HCT116 (cell line): Measurements from ENCODE around the gene ARID2. TPM values are rescaled to one million over a fixed set of nuclear protein-coding genes. Genes with fewer than 3 reads are reported as not detected.

ENCODE experiments used
- ATAC-seq: fragments of 200-7000 bp; cut with Tn5 transposase; 2 replicates; pipeline ENCODE4 v1.9.1; 2020; ENCODE audit warnings: mild to moderate bottlenecking, moderate library complexity
- BruUV-seq: library from RNA; stranded (reverse); fragments of 400-500 nt; replicated peaks from 2 replicates; lab custom pipeline; 2021; lab: Mats Ljungman, UMichigan
- CTCF ChIA-PET: fragments of 300-600 bp; sonication (Branson Sonifier 250); formaldehyde crosslinking; loops from one replicate; lab custom pipeline; 2021; ENCODE audit warnings: antibody characterized with exemption; lab: Charles Lee
- POLR2A ChIA-PET: fragments of 300-600, 350-600 bp; sonication (Branson Sonifier 250); formaldehyde crosslinking; loops from one replicate; lab custom pipeline; 2021; ENCODE audit warnings: antibody characterized with exemption; lab: Charles Lee
- RAD21 ChIA-PET, 2 experiments: fragments of 300-600 bp; sonication (Branson Sonifier 250); formaldehyde crosslinking; loops; one replicate each; lab custom pipeline; 2023; ENCODE audit warnings: low total read pairs in 2 of 2; ENCODE audit not compliant: uncharacterized antibody in 2 of 2, unreplicated experiment in 2 of 2, low non-redundant PET in 1 of 2; lab: Charles Lee
- DNase-seq: peaks from one replicate; pipeline ENCODE4 v3.0.0-alpha.2; 2010; ENCODE audit warnings: low read depth, low spot score
- H2AFZ ChIP-seq: fragments of 200-600 bp; shearing (Covaris generic), sonication (generic); 2 replicates; pipeline ENCODE4 v1.6.1; 2017; ENCODE audit warnings: low read depth, mixed run types, mixed read lengths, antibody characterized with exemption, low read length; ENCODE audit not compliant: poor library complexity, severe bottlenecking
- H3K27ac ChIP-seq: 2 replicates; pipeline ENCODE4 v1.5.1; 2012; ENCODE audit warnings: low read depth, low read length
- H3K27me3 ChIP-seq: fragments of 200-600 bp; sonication (generic); 2 replicates; pipeline ENCODE4 v1.6.1; 2016; ENCODE audit warnings: mixed run types, low read length, mixed read lengths; ENCODE audit not compliant: insufficient read depth
- H3K36me3 ChIP-seq, 2 experiments: fragments of 200-500 bp in 1 of 2; fragments of 200-600 bp in 1 of 2; sonication (Bioruptor generic) in 1 of 2; sonication (generic) in 1 of 2; 2 replicates each; pipeline versions ENCODE4 v1.5.1 to v1.6.1; 2014 to 2016; ENCODE audit warnings: low read length in 2 of 2, inconsistent platforms in 1 of 2, mixed read lengths in 1 of 2, mixed run types in 1 of 2; ENCODE audit not compliant: insufficient read depth in 2 of 2, control insufficient read depth in 1 of 2
- H3K4me1 ChIP-seq, 2 experiments: fragments of 200-600 bp in 1 of 2; sonication (generic) in 1 of 2; 2 replicates each; pipeline versions ENCODE4 v1.5.1 to v1.6.1; 2012 to 2017; ENCODE audit warnings: low read length in 2 of 2, inconsistent platforms in 1 of 2, mild to moderate bottlenecking in 1 of 2, mixed read lengths in 1 of 2, mixed run types in 1 of 2, moderate library complexity in 1 of 2; ENCODE audit not compliant: insufficient read depth in 2 of 2, control insufficient read depth in 1 of 2
- H3K4me2 ChIP-seq: fragments of 200-600 bp; sonication (generic); 2 replicates; pipeline ENCODE4 v1.6.1; 2017; ENCODE audit warnings: mixed run types, low read length, mixed read lengths
- H3K4me3 ChIP-seq, 2 experiments: fragments of 200-600 bp in 1 of 2; sonication (generic) in 1 of 2; replicated peaks in 1 of 2; 2 replicates each; pipeline ENCODE4 v1.5.1; 2011 to 2016; ENCODE audit warnings: low read length in 2 of 2, control low read depth in 1 of 2, low read depth in 1 of 2, mild to moderate bottlenecking in 1 of 2, mixed read lengths in 1 of 2, mixed run types in 1 of 2
- H3K79me2 ChIP-seq: fragments of 200-600 bp; sonication (generic); 2 replicates; pipeline ENCODE4 v1.6.1; 2017; ENCODE audit warnings: mild to moderate bottlenecking, mixed run types, low read length, moderate library complexity, mixed read lengths; ENCODE audit not compliant: insufficient read depth
- H3K9ac ChIP-seq: fragments of 200-600 bp; sonication (generic); 2 replicates; pipeline ENCODE4 v1.6.1; 2016; ENCODE audit warnings: low read length, mixed read lengths
- H3K9me2 ChIP-seq: fragments of 200-600 bp; sonication (generic), shearing (Covaris generic); 2 replicates; pipeline ENCODE4 v1.6.1; 2017; ENCODE audit warnings: mixed run types, mild to moderate bottlenecking, moderate library complexity; ENCODE audit not compliant: insufficient read depth
- H3K9me3 ChIP-seq, 2 experiments: fragments of 200-500 bp in 1 of 2; fragments of 200-600 bp in 1 of 2; sonication (Bioruptor generic) in 1 of 2; sonication (generic) in 1 of 2; 2 replicates each; pipeline ENCODE4 v1.6.1; 2014 to 2017; ENCODE audit warnings: low read length in 2 of 2, mixed read lengths in 2 of 2, inconsistent platforms in 1 of 2, low read depth in 1 of 2, mild to moderate bottlenecking in 1 of 2, mixed run types in 1 of 2, moderate library complexity in 1 of 2; ENCODE audit not compliant: control insufficient read depth in 1 of 2, insufficient read depth in 1 of 2
- H4K20me1 ChIP-seq: fragments of 200-600 bp; sonication (generic), shearing (Covaris generic); 2 replicates; pipeline ENCODE4 v1.6.1; 2017; ENCODE audit warnings: mixed run types, mild to moderate bottlenecking, moderate library complexity; ENCODE audit not compliant: insufficient read depth
- CTCF ChIP-seq, 3 experiments: fragments of 200-600 bp in 1 of 3; sonication (generic) in 1 of 3; IDR thresholded peaks in 2 of 3; conservative IDR thresholded peaks in 1 of 3; 2 replicates each; pipeline ENCODE4 v1.5.1; 2012 to 2017; ENCODE audit warnings: low read depth in 2 of 3, low read length in 2 of 3, antibody characterized with exemption in 1 of 3, borderline replicate concordance in 1 of 3, control low read depth in 1 of 3, mild to moderate bottlenecking in 1 of 3, mixed read lengths in 1 of 3, mixed run types in 1 of 3, moderate library complexity in 1 of 3; ENCODE audit not compliant: insufficient read depth in 1 of 3
- FOSL1 ChIP-seq: IDR thresholded peaks from 2 replicates; pipeline ENCODE4 v1.6.1; 2012; ENCODE audit warnings: low read depth
- POLR2AphosphoS5 ChIP-seq: IDR thresholded peaks from 2 replicates; pipeline ENCODE4 v1.6.1; 2011; ENCODE audit warnings: mild to moderate bottlenecking, low read depth, low read length, moderate library complexity
- REST ChIP-seq: IDR thresholded peaks from 2 replicates; pipeline ENCODE4 v1.6.1; 2012; ENCODE audit warnings: low read depth
- intact Hi-C: fragments of 100-400 bp; cut with micrococcal nuclease; formaldehyde crosslinking; loops from 2 replicates; pipeline ENCODE4 v1.10.0; 2022
- total RNA-seq: library from RNA; stranded (reverse); gene quantifications from one replicate; pipeline ENCODE4 v1.2.1, GENCODE V29; 2021; ENCODE audit not compliant: unreplicated experiment

Gene ARID2
- total RNA-seq, 1 experiment from 2014 or later: 30.5 TPM

- no peak for TF ChIP-seq CTCF (IDR thresholded peaks at IDR 0.05 in 2 of 3, conservative IDR thresholded peaks at IDR 0.05 in 1 of 3; ENCODE audit: borderline replicate concordance in 1 of 3, insufficient read depth in 1 of 3, low read depth in 2 of 3, low read length in 2 of 3)
Measured at GRCh38 chr12:45696049-45696448, 33.5 kb upstream of the ARID2 start (continued).

- ChIA-PET RAD21 (no interaction called here), CTCF (no interaction called here), POLR2A (no interaction called here)
- no peaks in the 10 kb centered on the region for H3K36me3 ChIP-seq
- no peak overlapping the region for H3K9ac ChIP-seq
- DNase-seq: no peak
- no TSS peak for BruUV-seq
- no peaks in the 10 kb centered on the region for H3K27me3 ChIP-seq
- intact Hi-C loops: no loop called here
- peaks cover 0 to 3% of the 10 kb centered on the region in 2 experiments; a peak in 1 of 4 replicates for H3K9me3 ChIP-seq
- no peaks in the 10 kb centered on the region for H3K9me2 ChIP-seq
- H2AFZ ChIP-seq: no peak overlapping the region
- no peak overlapping the region for H3K27ac ChIP-seq
- no peaks in the 10 kb centered on the region for H3K4me1 ChIP-seq
- H3K4me3 ChIP-seq: no peak overlapping the region
- no peaks in the 10 kb centered on the region for H4K20me1 ChIP-seq
- H3K79me2 ChIP-seq: no peaks in the 10 kb centered on the region
- no peak for ATAC-seq
- no peak overlapping the region for H3K4me2 ChIP-seq
- TF ChIP-seq REST: no peak
- no peak for TF ChIP-seq POLR2AphosphoS5
- TF ChIP-seq FOSL1: no peak
- TF ChIP-seq, all 23 proteins: peak for 0
Measured at GRCh38 chr12:45697371-45697770, 32.1 kb upstream of the ARID2 start.
